Peyer's patch (tissue), 4 donors: Measurements from ENCODE around the gene PGAP1.

ENCODE experiments used
- POLR2A ChIP-seq, 2 donors: fragments of 450-650 bp; IDR thresholded peaks; one replicate each; pipeline ENCODE4 v1.5.1; 2017; ENCODE audit warnings: antibody characterized with exemption in 2 of 2, mild to moderate bottlenecking in 2 of 2, moderate library complexity in 2 of 2
- TF ChIP-seq, protein P1 (sequence below), 6 experiments: fragments of 450-650 bp in 4 of 6; fragments of 200-600 bp in 2 of 6; sonication (generic) in 1 of 6; IDR thresholded peaks; one replicate each; pipeline ENCODE4 v1.5.1; 2017 to 2019; ENCODE audit warnings: antibody characterized with exemption in 6 of 6, mild to moderate bottlenecking in 3 of 6, moderate library complexity in 1 of 6

DNA sequence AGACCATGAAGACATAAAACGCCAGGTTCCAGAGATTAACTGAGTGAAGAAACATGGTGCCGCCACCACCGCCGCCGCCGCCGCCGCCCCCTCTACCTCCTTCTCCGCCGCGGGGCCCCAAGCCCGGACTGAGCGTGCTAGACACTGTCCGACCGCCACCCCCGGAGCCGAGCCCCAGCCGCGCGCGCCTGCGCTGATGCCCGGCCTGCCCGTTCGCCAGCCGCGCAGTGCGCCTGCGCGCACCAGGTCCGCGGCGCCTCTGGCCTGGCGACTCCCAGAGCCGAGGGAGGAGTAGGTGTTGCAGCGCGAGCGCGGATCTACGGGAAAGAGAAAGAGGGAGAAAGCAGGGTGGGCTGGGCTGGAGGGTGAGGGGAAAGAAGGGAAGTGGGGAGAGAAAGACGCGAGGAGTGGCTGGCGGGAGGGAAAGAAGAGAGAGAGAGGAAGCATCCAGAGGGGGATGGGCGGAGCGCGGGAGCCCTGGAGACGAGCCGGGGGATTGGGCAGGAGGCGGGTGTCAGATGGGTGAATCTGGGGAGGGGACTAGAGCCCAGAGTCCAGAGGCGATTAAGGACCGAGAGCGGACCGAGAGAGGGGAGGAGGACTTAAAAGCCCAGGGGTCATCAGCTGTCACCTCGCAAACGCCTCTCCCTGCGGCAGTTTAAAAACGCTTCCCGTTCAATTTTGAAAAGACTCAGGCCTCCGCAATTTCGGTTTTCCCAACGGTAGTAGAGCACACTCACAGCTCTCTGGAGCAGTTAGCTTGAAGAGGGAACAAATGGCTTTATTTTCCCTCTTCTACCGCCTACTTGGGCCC is at the start of gene PGAP1:
- TF ChIP-seq, protein P1, sequence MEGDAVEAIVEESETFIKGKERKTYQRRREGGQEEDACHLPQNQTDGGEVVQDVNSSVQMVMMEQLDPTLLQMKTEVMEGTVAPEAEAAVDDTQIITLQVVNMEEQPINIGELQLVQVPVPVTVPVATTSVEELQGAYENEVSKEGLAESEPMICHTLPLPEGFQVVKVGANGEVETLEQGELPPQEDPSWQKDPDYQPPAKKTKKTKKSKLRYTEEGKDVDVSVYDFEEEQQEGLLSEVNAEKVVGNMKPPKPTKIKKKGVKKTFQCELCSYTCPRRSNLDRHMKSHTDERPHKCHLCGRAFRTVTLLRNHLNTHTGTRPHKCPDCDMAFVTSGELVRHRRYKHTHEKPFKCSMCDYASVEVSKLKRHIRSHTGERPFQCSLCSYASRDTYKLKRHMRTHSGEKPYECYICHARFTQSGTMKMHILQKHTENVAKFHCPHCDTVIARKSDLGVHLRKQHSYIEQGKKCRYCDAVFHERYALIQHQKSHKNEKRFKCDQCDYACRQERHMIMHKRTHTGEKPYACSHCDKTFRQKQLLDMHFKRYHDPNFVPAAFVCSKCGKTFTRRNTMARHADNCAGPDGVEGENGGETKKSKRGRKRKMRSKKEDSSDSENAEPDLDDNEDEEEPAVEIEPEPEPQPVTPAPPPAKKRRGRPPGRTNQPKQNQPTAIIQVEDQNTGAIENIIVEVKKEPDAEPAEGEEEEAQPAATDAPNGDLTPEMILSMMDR (IDR thresholded peaks at IDR 0.05), result no peak
- peak; percentile 71 to 81 for TF ChIP-seq POLR2A (IDR thresholded peaks at IDR 0.05)
